ENCODE results near the gene MED6. TPM values are rescaled to one million over a fixed set of nuclear protein-coding genes. Genes with fewer than 3 reads are reported as not detected.

MED6 gene
- total RNA-seq, 1 experiment from 2014 or later, result 55.3 TPM

DNA sequence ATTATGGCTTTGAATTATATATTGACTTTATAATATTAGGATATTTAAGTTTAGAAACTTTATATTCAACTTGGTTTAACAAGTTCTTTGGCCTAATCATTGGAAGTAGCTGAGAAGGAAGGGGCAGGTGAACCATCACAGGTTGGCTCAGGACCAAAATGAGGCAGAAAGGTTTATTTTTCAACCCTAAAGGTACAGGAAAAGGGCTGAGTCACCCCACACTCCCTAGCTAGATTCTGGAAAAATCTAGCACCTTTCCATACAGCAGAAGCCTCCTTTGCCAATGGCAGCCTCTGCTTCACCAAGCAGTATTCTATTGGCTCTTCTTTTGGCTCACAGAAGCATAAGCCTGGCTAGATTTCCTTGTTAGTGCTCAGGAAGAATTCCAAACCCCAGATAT lies 19.3 kb upstream of the MED6 start:
- Mint-ChIP-seq H3K4me3 (no peak overlapping the region), H3K9me3 (peaks cover 13 to 15% of the 10 kb centered on the region in 2 experiments; a peak in 4 of 5 replicates), H3K4me1 (peaks cover 0 to 7% of the 10 kb centered on the region in 2 experiments; a peak in 2 of 4 replicates), H3K27me3 (ENCODE audit: low read depth) (no peaks in the 10 kb centered on the region), H3K36me3 (ENCODE audit: insufficient read depth in 1 of 3, low read depth in 3 of 3) (peaks cover 0 to 11% (median 0%) of the 10 kb centered on the region in 3 experiments; a peak in 5 of 7 replicates), H3K27ac (no peak overlapping the region)
- no peak overlapping the region for H3K4ac ChIP-seq (ENCODE audit: low read depth, low read length)
- H3K27ac ChIP-seq (ENCODE audit: insufficient read length, low read depth, low read length), result no peak overlapping the region
- H2AFZ ChIP-seq (ENCODE audit: low read length), result no peak overlapping the region
- no peak overlapping the region for H2BK5ac ChIP-seq (ENCODE audit: insufficient read length, low read length)
- H3K56ac ChIP-seq (ENCODE audit: insufficient read length, low read depth, low read length), result no peak overlapping the region
- H4K20me1 ChIP-seq (ENCODE audit: control insufficient read depth, insufficient read depth, insufficient read length), result no peaks in the 10 kb centered on the region
- H3K23ac ChIP-seq (ENCODE audit: insufficient read length, low read depth, low read length), result no peak overlapping the region
- no peaks in the 10 kb centered on the region for H3K23me2 ChIP-seq (ENCODE audit: insufficient read length, low read depth, low read length, poor library complexity, severe bottlenecking)
- no peak overlapping the region for H2BK120ac ChIP-seq (ENCODE audit: low read depth, low read length, poor library complexity, severe bottlenecking)
- no peak overlapping the region for H4K91ac ChIP-seq (ENCODE audit: insufficient read length, low read depth, low read length)
- no peaks in the 10 kb centered on the region for H3K79me2 ChIP-seq (ENCODE audit: insufficient read depth, low read length)
- no peak overlapping the region for H2BK20ac ChIP-seq (ENCODE audit: low read depth, low read length, poor library complexity, severe bottlenecking)
- H3K9ac ChIP-seq (ENCODE audit: extremely low read depth, insufficient read length, low read length), result no peak overlapping the region
- H3K27me3 ChIP-seq (ENCODE audit: insufficient read depth, low read length), result no peaks in the 10 kb centered on the region
- no peak overlapping the region for H4K5ac ChIP-seq (ENCODE audit: insufficient read length, low read depth, low read length)
- H4K8ac ChIP-seq (replicated peaks; ENCODE audit: insufficient read length, low read depth, low read length), result no peak overlapping the region
- no peak overlapping the region for H3K18ac ChIP-seq (ENCODE audit: insufficient read length, low read depth, low read length)
- TF ChIP-seq, protein P1, sequence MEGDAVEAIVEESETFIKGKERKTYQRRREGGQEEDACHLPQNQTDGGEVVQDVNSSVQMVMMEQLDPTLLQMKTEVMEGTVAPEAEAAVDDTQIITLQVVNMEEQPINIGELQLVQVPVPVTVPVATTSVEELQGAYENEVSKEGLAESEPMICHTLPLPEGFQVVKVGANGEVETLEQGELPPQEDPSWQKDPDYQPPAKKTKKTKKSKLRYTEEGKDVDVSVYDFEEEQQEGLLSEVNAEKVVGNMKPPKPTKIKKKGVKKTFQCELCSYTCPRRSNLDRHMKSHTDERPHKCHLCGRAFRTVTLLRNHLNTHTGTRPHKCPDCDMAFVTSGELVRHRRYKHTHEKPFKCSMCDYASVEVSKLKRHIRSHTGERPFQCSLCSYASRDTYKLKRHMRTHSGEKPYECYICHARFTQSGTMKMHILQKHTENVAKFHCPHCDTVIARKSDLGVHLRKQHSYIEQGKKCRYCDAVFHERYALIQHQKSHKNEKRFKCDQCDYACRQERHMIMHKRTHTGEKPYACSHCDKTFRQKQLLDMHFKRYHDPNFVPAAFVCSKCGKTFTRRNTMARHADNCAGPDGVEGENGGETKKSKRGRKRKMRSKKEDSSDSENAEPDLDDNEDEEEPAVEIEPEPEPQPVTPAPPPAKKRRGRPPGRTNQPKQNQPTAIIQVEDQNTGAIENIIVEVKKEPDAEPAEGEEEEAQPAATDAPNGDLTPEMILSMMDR (conservative IDR thresholded peaks at IDR 0.05), result no peak
- H3K79me1 ChIP-seq (ENCODE audit: insufficient read depth, low read depth, low read length, poor library complexity, severe bottlenecking), result no peaks in the 10 kb centered on the region
- no peak overlapping the region for H3T11ph ChIP-seq (ENCODE audit: low read length)
- H3K9me3 ChIP-seq (ENCODE audit: control insufficient read depth, low read depth, low read length), result no peaks in the 10 kb centered on the region
- no peak overlapping the region for H2BK12ac ChIP-seq (ENCODE audit: insufficient read length, low read depth, low read length)
- no peak overlapping the region for H2BK15ac ChIP-seq (ENCODE audit: low read depth, low read length)
- H3K4me2 ChIP-seq (ENCODE audit: insufficient read depth, insufficient read length, low read length), result no peak overlapping the region
- H2AK5ac ChIP-seq (ENCODE audit: insufficient read length, low read length), result no peak overlapping the region
- no peak for DNase-seq
- no peaks in the 10 kb centered on the region; the same call in 1 of the 2 replicates for H3K4me1 ChIP-seq (ENCODE audit: insufficient read depth, low read length)
- no peak overlapping the region for H3K14ac ChIP-seq (ENCODE audit: insufficient read depth, low read length)
